SU-DHL-6 (cell line): ENCODE data around the gene ANO9.

Source experiments
- H2AFZ ChIP-seq: fragments of 200-600 bp; sonication (generic); 2 replicates; pipeline ENCODE4 v1.6.1; 2014; ENCODE audit warnings: low read depth, mild to moderate bottlenecking, moderate library complexity, mixed read lengths, antibody characterized with exemption, low read length; ENCODE audit not compliant: severe bottlenecking
- H3F3A ChIP-seq: fragments of 200-600 bp; shearing (Covaris generic); 2 replicates; pipeline ENCODE4 v1.6.0; 2016; ENCODE audit warnings: antibody characterized with exemption, mild to moderate bottlenecking; ENCODE audit not compliant: insufficient read depth
- H3K27ac ChIP-seq: fragments of 200-600 bp; sonication (generic); 2 replicates; pipeline ENCODE4 v1.5.1; 2016; ENCODE audit warnings: low read depth, mild to moderate bottlenecking, low read length, moderate library complexity, mixed read lengths
- H3K27me3 ChIP-seq: fragments of 200-600 bp; sonication (generic), shearing (Covaris generic); 2 replicates; pipeline ENCODE4 v1.6.0; 2014; ENCODE audit warnings: mild to moderate bottlenecking, low read length
- H3K36me3 ChIP-seq: fragments of 200-600 bp; sonication (generic); 2 replicates; pipeline ENCODE4 v1.6.1; 2014; ENCODE audit warnings: mild to moderate bottlenecking, low read length, mixed read lengths
- H3K4me2 ChIP-seq: fragments of 300-600, 200-600 bp; shearing (Covaris generic), sonication (generic); 2 replicates; pipeline ENCODE4 v1.6.0; 2014; ENCODE audit warnings: low read length, low read depth, mild to moderate bottlenecking; ENCODE audit not compliant: poor library complexity, severe bottlenecking
- H3K4me3 ChIP-seq: fragments of 200-600 bp; sonication (generic); 2 replicates; pipeline ENCODE4 v1.5.1; 2014; ENCODE audit warnings: antibody characterized with exemption, low read length, mild to moderate bottlenecking, mixed read lengths; ENCODE audit not compliant: insufficient read depth, poor library complexity, severe bottlenecking
- H3K79me2 ChIP-seq: fragments of 200-600 bp; sonication (generic); 2 replicates; pipeline ENCODE4 v1.6.1; 2014; ENCODE audit warnings: mild to moderate bottlenecking, low read length, moderate library complexity; ENCODE audit not compliant: insufficient read depth
- H3K9ac ChIP-seq: fragments of 200-600 bp; sonication (generic); 2 replicates; pipeline ENCODE4 v1.7.0; 2014; ENCODE audit warnings: mild to moderate bottlenecking, low read length
- H3K9me2 ChIP-seq: fragments of 200-600 bp; sonication (generic); replicated peaks from 2 replicates; pipeline ENCODE4 v1.6.1; 2014; ENCODE audit warnings: low read length; ENCODE audit not compliant: insufficient read depth
- H3K9me3 ChIP-seq: fragments of 200-600 bp; sonication (generic); 2 replicates; pipeline ENCODE4 v1.6.1; 2014; ENCODE audit warnings: low read length, mixed read lengths; ENCODE audit not compliant: insufficient read depth
- H4K20me1 ChIP-seq: fragments of 200-600 bp; sonication (generic); 2 replicates; pipeline ENCODE4 v1.6.1; 2014; ENCODE audit warnings: low read depth, mild to moderate bottlenecking, antibody characterized with exemption, low read length, moderate library complexity, mixed read lengths
- CTCF ChIP-seq: fragments of 200-600 bp; sonication (generic); IDR thresholded peaks from one replicate; pipeline ENCODE4 v1.5.1; 2017; ENCODE audit warnings: antibody characterized with exemption, mild to moderate bottlenecking, low read length, moderate library complexity; ENCODE audit not compliant: insufficient read depth, poor library complexity, severe bottlenecking
- EZH2phosphoT487 ChIP-seq: fragments of 200-600 bp; sonication (generic), shearing (Covaris generic); conservative IDR thresholded peaks from 2 replicates; pipeline ENCODE4 v1.6.1; 2018; ENCODE audit warnings: mild to moderate bottlenecking, antibody characterized with exemption, low read length, moderate library complexity, mixed read lengths

The ANO9 gene

GRCh38 chr11:454043-454442, 12.2 kb upstream of the ANO9 start:
- Histone ChIP-seq H3K27ac (no peak overlapping the region), H2AFZ (no peak overlapping the region), H3K4me3 (no peak overlapping the region), H3F3A (peaks cover 4% of the 10 kb centered on the region), H4K20me1 (no peaks in the 10 kb centered on the region), H3K79me2 (peaks cover 14% of the 10 kb centered on the region), H3K9me2 (no peaks in the 10 kb centered on the region), H3K9me3 (no peaks in the 10 kb centered on the region), H3K4me2 (no peak overlapping the region), H3K27me3 (no peaks in the 10 kb centered on the region), H3K9ac (no peak overlapping the region), H3K36me3 (no peaks in the 10 kb centered on the region)
- no peak for TF ChIP-seq CTCF
- TF ChIP-seq EZH2phosphoT487: no peak

DNA sequence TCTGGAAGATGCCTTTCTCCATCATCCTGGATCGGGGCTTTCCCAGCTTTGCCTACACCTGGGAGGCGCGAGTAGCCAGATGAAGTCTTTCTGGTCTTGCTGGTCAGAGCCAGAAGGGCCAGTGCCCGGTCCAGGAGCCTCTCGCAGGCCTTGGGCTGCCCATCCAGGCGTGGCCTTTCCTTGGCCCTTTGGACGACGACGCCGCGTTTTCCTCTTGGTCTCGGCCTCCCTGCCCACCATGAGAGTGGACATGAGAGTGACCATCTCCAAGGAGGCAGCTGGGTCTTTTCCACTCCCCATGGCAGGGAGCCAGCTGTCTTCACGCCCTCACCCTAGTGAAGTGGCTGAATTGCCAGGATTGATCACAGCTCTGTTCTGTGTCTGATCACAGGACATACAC, 11.8 kb upstream of the ANO9 start:
- Histone ChIP-seq H3K9ac (no peak overlapping the region), H3K27ac (no peak overlapping the region), H2AFZ (no peak overlapping the region), H3K4me3 (no peak overlapping the region), H3K79me2 (peaks cover 14% of the 10 kb centered on the region), H3K27me3 (no peaks in the 10 kb centered on the region), H4K20me1 (no peaks in the 10 kb centered on the region), H3K36me3 (no peaks in the 10 kb centered on the region), H3K9me2 (no peaks in the 10 kb centered on the region), H3K9me3 (no peaks in the 10 kb centered on the region), H3K4me2 (no peak overlapping the region), H3F3A (peaks cover 9% of the 10 kb centered on the region)
- TF ChIP-seq EZH2phosphoT487: no peak
- TF ChIP-seq CTCF: no peak

DNA sequence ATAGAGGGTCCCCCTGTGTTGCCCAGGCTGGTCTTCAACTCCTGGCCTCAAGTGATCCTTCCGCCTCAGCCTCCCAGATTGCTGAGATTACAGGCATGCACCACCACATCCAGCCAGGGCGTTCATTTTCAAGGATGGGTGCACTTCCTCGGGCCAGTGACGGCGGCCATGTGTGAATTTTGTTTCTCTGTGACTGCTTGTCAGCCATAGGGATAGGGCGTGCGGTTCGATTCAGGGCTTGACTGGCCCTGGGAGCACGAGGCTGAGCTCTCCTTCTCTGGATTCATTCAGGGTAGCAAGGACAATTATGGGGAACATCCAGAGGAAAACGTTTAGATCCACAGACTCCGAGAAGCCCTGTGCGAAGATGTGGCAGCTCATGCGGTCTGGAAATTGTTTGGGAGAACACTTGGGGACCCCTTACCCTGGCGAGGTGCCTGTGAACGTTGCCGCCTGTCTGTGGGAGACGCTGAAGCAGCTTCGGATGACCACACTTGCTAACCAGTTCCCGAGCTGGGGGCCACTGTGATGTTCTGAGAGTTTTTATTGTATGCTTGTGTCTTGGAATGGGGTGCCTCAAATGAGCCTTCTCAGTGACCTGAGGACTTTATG, 11.2 kb upstream of the ANO9 start:
- H3K79me2 ChIP-seq: peaks cover 14% of the 10 kb centered on the region
- H3K9me2 ChIP-seq: no peaks in the 10 kb centered on the region

More for the DNA sequence above, 11.2 kb upstream of the ANO9 start:
- no peaks in the 10 kb centered on the region for H3K27me3 ChIP-seq
- TF ChIP-seq EZH2phosphoT487: no peak
- no peak for TF ChIP-seq CTCF
- no peak overlapping the region for H3K27ac ChIP-seq
- H3K4me3 ChIP-seq: no peak overlapping the region
- no peak overlapping the region for H3K4me2 ChIP-seq
- no peaks in the 10 kb centered on the region for H3K9me3 ChIP-seq
- H4K20me1 ChIP-seq: no peaks in the 10 kb centered on the region
- no peaks in the 10 kb centered on the region for H3K36me3 ChIP-seq
- H3F3A ChIP-seq: peaks cover 12% of the 10 kb centered on the region
- H2AFZ ChIP-seq: no peak overlapping the region
- no peak overlapping the region for H3K9ac ChIP-seq
